HL-60 (cell line): ENCODE data around the gene CDC37L1.

Experiments used
- CTCF ChIP-seq: IDR thresholded peaks from one replicate; pipeline ENCODE4 v1.5.1; 2011; ENCODE audit warnings: low read length, control low read depth, inconsistent platforms; ENCODE audit not compliant: insufficient read depth
- GABPA ChIP-seq: IDR thresholded peaks from 2 replicates; pipeline ENCODE4 v1.6.1; 2012; ENCODE audit warnings: low read depth
- POLR2AphosphoS5 ChIP-seq: IDR thresholded peaks from 2 replicates; pipeline ENCODE4 v1.6.1; 2012; ENCODE audit warnings: low read depth
- SPI1 ChIP-seq: IDR thresholded peaks from 2 replicates; pipeline ENCODE4 v1.6.1; 2012; ENCODE audit warnings: low read depth, mild to moderate bottlenecking, borderline replicate concordance

- TF ChIP-seq CTCF = no peak
- TF ChIP-seq POLR2AphosphoS5 = no peak
- TF ChIP-seq GABPA = no peak
- no peak for TF ChIP-seq SPI1
These were observed 39.5 kb downstream of the CDC37L1 start for GRCh38 chr9:4718911-4719310.
